Natural killer cell (primary cell): ENCODE measurements around the gene WWC2. TPM values are rescaled to one million over a fixed set of nuclear protein-coding genes. Genes with fewer than 3 reads are reported as not detected.
"Not testable (repeated sequence)": the region's sequence is repeated elsewhere in the genome, so short reads cannot be mapped to it uniquely, and the experiment has no call there.

Experiments used
- ATAC-seq, 3 donors: fragments of 150-1000 bp in 2 of 3; fragments of 200-7000 bp in 1 of 3; cut with Tn5 transposase; 1 replicate in 1 of 3; 2 replicates in 2 of 3; pipeline ENCODE4 v1.10.0; 2021; ENCODE audit warnings: mild to moderate bottlenecking in 2 of 3, moderate library complexity in 2 of 3
- DNase-seq, 2 donors: peaks; one replicate each; pipeline versions ENCODE4 v3.0.0 to v3.0.0-alpha.2; 2013 to 2021; ENCODE audit warnings: mixed read lengths in 1 of 2
- H3K27ac ChIP-seq: one replicate; pipeline ENCODE4 v1.5.1; 2013; ENCODE audit warnings: mild to moderate bottlenecking, low read length
- H3K27me3 ChIP-seq: one replicate; pipeline ENCODE4 v1.6.1; 2013; ENCODE audit warnings: low read length; ENCODE audit not compliant: control insufficient read depth, insufficient read depth
- H3K36me3 ChIP-seq: one replicate; pipeline ENCODE4 v1.6.1; 2013; ENCODE audit warnings: low read length; ENCODE audit not compliant: control insufficient read depth, insufficient read depth
- H3K4me1 ChIP-seq: one replicate; pipeline ENCODE4 v1.6.1; 2013; ENCODE audit warnings: low read length; ENCODE audit not compliant: control insufficient read depth, insufficient read depth
- H3K4me3 ChIP-seq: one replicate; pipeline ENCODE4 v1.5.1; 2013; ENCODE audit warnings: low read length
- H3K9me3 ChIP-seq: one replicate; pipeline ENCODE4 v1.6.1; 2013; ENCODE audit warnings: low read length; ENCODE audit not compliant: control insufficient read depth, insufficient read depth
- H3K27ac Mint-ChIP-seq, 2 donors: one replicate each; pipeline ENCODE4 v1.8.0; 2022; ENCODE audit warnings: mild to moderate bottlenecking in 2 of 2, mixed read lengths in 2 of 2, moderate library complexity in 1 of 2
- H3K27me3 Mint-ChIP-seq, 2 donors: one replicate each; pipeline ENCODE4 v1.8.0; 2022; ENCODE audit warnings: low read depth in 2 of 2, mixed read lengths in 2 of 2
- H3K36me3 Mint-ChIP-seq: one replicate; pipeline ENCODE4 v1.8.0; 2022; ENCODE audit warnings: mixed read lengths
- H3K4me1 Mint-ChIP-seq, 2 donors: one replicate each; pipeline ENCODE4 v1.8.0; 2022; ENCODE audit warnings: mixed read lengths in 2 of 2
- H3K4me3 Mint-ChIP-seq: one replicate; pipeline ENCODE4 v1.8.0; 2022; ENCODE audit warnings: mild to moderate bottlenecking, moderate library complexity, mixed read lengths
- H3K9me3 Mint-ChIP-seq, 2 donors: one replicate each; pipeline ENCODE4 v1.8.0; 2022; ENCODE audit warnings: mixed read lengths in 2 of 2
- CTCF ChIP-seq: fragments of 200-600 bp; IDR thresholded peaks from one replicate; pipeline ENCODE4 v1.8.0; 2022; ENCODE audit warnings: antibody characterized with exemption
- WGBS: methylation state at CpG from one replicate; pipeline ENCODE4 v1.1.7; 2013; ENCODE audit warnings: missing lambda C conversion rate; ENCODE audit not compliant: insufficient coverage; 5-methylcytosine and 5-hydroxymethylcytosine counted together
- intact Hi-C: fragments of 100-400 bp; cut with micrococcal nuclease; formaldehyde crosslinking; loops from one replicate; pipeline ENCODE4 v1.14.2; 2022
- total RNA-seq, 4 donors: library from RNA; stranded (reverse); fragments of 120-200 nt in 1 of 4; gene quantifications; one replicate each; pipeline versions ENCODE4 v1.2.3 to v1.2.4, GENCODE V29; 2013 to 2022

Gene WWC2
- total RNA-seq, 3 donors from 2014 or later (not counting 1 experiment from before 2014, with no cell fraction given) = 8.2 to 22.7 (median 9.2) TPM

GRCh38 chr4:183324619-183325018 is 225.6 kb downstream of the WWC2 start:
- TF ChIP-seq CTCF = no peak
- 88% methylated on average over 7 of the region's 7 CpGs for WGBS
- Mint-ChIP-seq H3K36me3 (no peaks in the 10 kb centered on the region), H3K4me1 (peaks cover 18 to 29% of the 10 kb centered on the region in 2 donors), H3K9me3 (no peaks in the 10 kb centered on the region), H3K27ac (no peak overlapping the region), H3K27me3 (peaks cover 34 to 73% of the 10 kb centered on the region in 2 donors), H3K4me3 (no peak overlapping the region)
- Histone ChIP-seq H3K9me3 (no peaks in the 10 kb centered on the region), H3K27me3 (peaks cover 3% of the 10 kb centered on the region), H3K27ac (no peak overlapping the region), H3K4me1 (peaks cover 12% of the 10 kb centered on the region), H3K36me3 (no peaks in the 10 kb centered on the region), H3K4me3 (no peak overlapping the region)
- intact Hi-C loops = no loop called here
- ATAC-seq (no peak), DNase-seq (no peak)

- intact Hi-C loops, H3K4me1 ChIP-seq, H3K36me3 Mint-ChIP-seq, H3K9me3 Mint-ChIP-seq, H3K4me3 Mint-ChIP-seq, H3K27ac ChIP-seq, H3K36me3 ChIP-seq, ATAC-seq, H3K9me3 ChIP-seq, H3K27me3 ChIP-seq, H3K27ac Mint-ChIP-seq, DNase-seq, H3K4me3 ChIP-seq: not testable (repeated sequence)
- Mint-ChIP-seq H3K27me3 (peaks cover 31 to 61% of the 10 kb centered on the region in 2 donors), H3K4me1 (peaks cover 5 to 11% of the 10 kb centered on the region in 2 donors)
- 87% methylated on average over 6 of the region's 6 CpGs for WGBS
Measured at GRCh38 chr4:183326387-183326786, 227.3 kb downstream of the WWC2 start.

GRCh38 chr4:183326853-183327252 is 227.8 kb downstream of the WWC2 start:
- no peak for TF ChIP-seq CTCF
- Mint-ChIP-seq H3K27ac (no peak overlapping the region), H3K27me3 (peaks cover 34 to 65% of the 10 kb centered on the region in 2 donors), H3K4me3 (no peak overlapping the region), H3K9me3 (no peaks in the 10 kb centered on the region), H3K4me1 (peaks cover under 1 to 6% of the 10 kb centered on the region in 2 donors), H3K36me3 (no peaks in the 10 kb centered on the region)
- Histone ChIP-seq H3K4me1 (peaks cover under 1% of the 10 kb centered on the region), H3K4me3 (no peak overlapping the region), H3K36me3 (no peaks in the 10 kb centered on the region), H3K9me3 (no peaks in the 10 kb centered on the region), H3K27ac (no peak overlapping the region), H3K27me3 (peaks cover 3% of the 10 kb centered on the region)
- DNase-seq = no peak
- intact Hi-C loops = no loop called here
- ATAC-seq = no peak
- WGBS = 71% methylated on average over 2 of the region's 2 CpGs

GRCh38 chr4:183327827-183328226 is 228.8 kb downstream of the WWC2 start:
- no peak overlapping the region for H3K4me3 Mint-ChIP-seq
- Histone ChIP-seq H3K36me3 (no peaks in the 10 kb centered on the region), H3K4me1 (no peaks in the 10 kb centered on the region), H3K4me3 (no peak overlapping the region), H3K27me3 (peaks cover 5% of the 10 kb centered on the region), H3K9me3 (no peaks in the 10 kb centered on the region), H3K27ac (no peak overlapping the region)
- DNase-seq = no peak
- H3K4me1 Mint-ChIP-seq = no peaks in the 10 kb centered on the region
- H3K36me3 Mint-ChIP-seq = no peaks in the 10 kb centered on the region
- intact Hi-C loops = no loop called here
- TF ChIP-seq CTCF = no peak
- H3K27me3 Mint-ChIP-seq = peaks cover 42 to 71% of the 10 kb centered on the region in 2 donors
- no peak overlapping the region for H3K27ac Mint-ChIP-seq
- no peaks in the 10 kb centered on the region for H3K9me3 Mint-ChIP-seq
- WGBS = 94% methylated on average over 7 of the region's 7 CpGs
- ATAC-seq = no peak
